Measurements from ENCODE around the gene GAS6. TPM values are rescaled to one million over a fixed set of nuclear protein-coding genes. Genes with fewer than 3 reads are reported as not detected.

Gene GAS6
- total RNA-seq, 1 donor from 2014 or later, result 502 TPM

- no peaks in the 10 kb centered on the region for H3K36me3 ChIP-seq
- H3K4me1 ChIP-seq, result no peaks in the 10 kb centered on the region
- H3K27me3 ChIP-seq, result no peaks in the 10 kb centered on the region
- no peak for DNase-seq (ENCODE audit: low spot score in 2 of 2)
- no peak overlapping the region for H3K4me3 ChIP-seq
- no peak overlapping the region for H3K27ac ChIP-seq
- TF ChIP-seq CTCF (IDR thresholded peaks at IDR 0.05), result no peak
- intact Hi-C loops (cut with DNase I), result no loop called here
- no peaks in the 10 kb centered on the region for H3K9me3 ChIP-seq
These were observed 61.8 kb downstream of the GAS6 start for GRCh38 chr13:113802090-113802531.

- Histone ChIP-seq H3K36me3 (no peaks in the 10 kb centered on the region), H3K27me3 (no peaks in the 10 kb centered on the region), H3K4me3 (no peak overlapping the region), H3K9me3 (no peaks in the 10 kb centered on the region), H3K27ac (no peak overlapping the region), H3K4me1 (no peaks in the 10 kb centered on the region)
- no peak for DNase-seq (ENCODE audit: low spot score in 2 of 2)
- intact Hi-C loops (cut with DNase I), result no loop called here
- no peak for TF ChIP-seq CTCF (IDR thresholded peaks at IDR 0.05)
These were observed 62.5 kb downstream of the GAS6 start for GRCh38 chr13:113801289-113801961.

- H3K27ac ChIP-seq, result no peak overlapping the region
- H3K4me1 ChIP-seq, result no peaks in the 10 kb centered on the region
- no peaks in the 10 kb centered on the region for H3K9me3 ChIP-seq
- H3K27me3 ChIP-seq, result no peaks in the 10 kb centered on the region
- no peak for DNase-seq (ENCODE audit: low spot score in 2 of 2)
- TF ChIP-seq CTCF (IDR thresholded peaks at IDR 0.05), result no peak
- no peak overlapping the region for H3K4me3 ChIP-seq
- H3K36me3 ChIP-seq, result no peaks in the 10 kb centered on the region
- intact Hi-C loops (cut with DNase I), result no loop called here
These were observed 63.3 kb downstream of the GAS6 start for GRCh38 chr13:113800576-113800926.

GRCh38 chr13:113798200-113798811 is 65.6 kb downstream of the GAS6 start:
- Histone ChIP-seq H3K27me3 (no peaks in the 10 kb centered on the region), H3K4me1 (no peaks in the 10 kb centered on the region), H3K4me3 (no peak overlapping the region), H3K27ac (no peak overlapping the region), H3K9me3 (no peaks in the 10 kb centered on the region), H3K36me3 (no peaks in the 10 kb centered on the region)
- TF ChIP-seq CTCF (IDR thresholded peaks at IDR 0.05), result no peak
- no peak for DNase-seq (ENCODE audit: low spot score in 2 of 2)
- intact Hi-C loops (cut with DNase I), result no loop called here

- H3K27ac ChIP-seq, result no peak overlapping the region
- DNase-seq (ENCODE audit: low spot score in 2 of 2), result no peak
- TF ChIP-seq CTCF (IDR thresholded peaks at IDR 0.05), result no peak
- no peaks in the 10 kb centered on the region for H3K4me1 ChIP-seq
- H3K9me3 ChIP-seq, result no peaks in the 10 kb centered on the region
- no peaks in the 10 kb centered on the region for H3K36me3 ChIP-seq
- intact Hi-C loops (cut with DNase I), result no loop called here
- no peaks in the 10 kb centered on the region for H3K27me3 ChIP-seq
- H3K4me3 ChIP-seq, result no peak overlapping the region
These were observed 66.8 kb downstream of the GAS6 start for GRCh38 chr13:113796964-113797676.
